Cardiac muscle cell (in vitro differentiated cells and primary cell): ENCODE results near the gene GNG4. TPM values are rescaled to one million over a fixed set of nuclear protein-coding genes. Genes with fewer than 3 reads are reported as not detected.

ENCODE experiments used
- DNase-seq, 2 donors: peaks; one replicate each; pipeline versions ENCODE4 v3.0.0 to v3.0.0-alpha.2; 2010 to 2017; ENCODE audit warnings: low read depth in 1 of 2, low spot score in 1 of 2
- H3K27ac ChIP-seq: fragments of 200-600 bp; sonication (generic); 2 replicates; pipeline ENCODE4 v1.5.1; 2016
- H3K27me3 ChIP-seq: fragments of 200-600 bp; sonication (generic); 2 replicates; pipeline ENCODE4 v1.6.0; 2016; ENCODE audit warnings: control low read depth
- H3K36me3 ChIP-seq: fragments of 200-600 bp; sonication (generic); 2 replicates; pipeline ENCODE4 v1.5.1; 2016; ENCODE audit warnings: control low read depth
- H3K4me1 ChIP-seq: fragments of 200-600 bp; sonication (generic); 2 replicates; pipeline ENCODE4 v1.8.1; 2017; ENCODE audit warnings: low read depth, mild to moderate bottlenecking, mixed run types
- H3K4me3 ChIP-seq: fragments of 200-600 bp; sonication (generic); 2 replicates; pipeline ENCODE4 v1.5.1; 2016; ENCODE audit warnings: mild to moderate bottlenecking
- H3K9me3 ChIP-seq: fragments of 200-600 bp; sonication (generic); 2 replicates; pipeline ENCODE4 v1.5.1; 2017; ENCODE audit warnings: low read depth, mild to moderate bottlenecking, control low read depth
- polyA plus RNA-seq: library from polyadenylated mRNA; unstranded; fragments of >200 nt; fragmentation: Nextera tagmentation; extraction: Ambion mirVana; gene quantifications from 2 replicates; pipeline ENCODE4 v1.2.1, GENCODE V29; 2016
- total RNA-seq: library from RNA; depleted of rRNA; stranded (reverse); fragments of >200 nt; gene quantifications from 2 replicates; pipeline ENCODE4 v1.2.3, GENCODE V29; 2016
- TF ChIP-seq, protein P1 (sequence below): IDR thresholded peaks from 2 replicates; pipeline ENCODE4 v1.5.1; 2012; ENCODE audit warnings: low read depth, mild to moderate bottlenecking, low read length

Gene GNG4
- total and polyA plus RNA-seq, 2 experiments from 2014 or later: 0.24 TPM; not detected in 1

DNA sequence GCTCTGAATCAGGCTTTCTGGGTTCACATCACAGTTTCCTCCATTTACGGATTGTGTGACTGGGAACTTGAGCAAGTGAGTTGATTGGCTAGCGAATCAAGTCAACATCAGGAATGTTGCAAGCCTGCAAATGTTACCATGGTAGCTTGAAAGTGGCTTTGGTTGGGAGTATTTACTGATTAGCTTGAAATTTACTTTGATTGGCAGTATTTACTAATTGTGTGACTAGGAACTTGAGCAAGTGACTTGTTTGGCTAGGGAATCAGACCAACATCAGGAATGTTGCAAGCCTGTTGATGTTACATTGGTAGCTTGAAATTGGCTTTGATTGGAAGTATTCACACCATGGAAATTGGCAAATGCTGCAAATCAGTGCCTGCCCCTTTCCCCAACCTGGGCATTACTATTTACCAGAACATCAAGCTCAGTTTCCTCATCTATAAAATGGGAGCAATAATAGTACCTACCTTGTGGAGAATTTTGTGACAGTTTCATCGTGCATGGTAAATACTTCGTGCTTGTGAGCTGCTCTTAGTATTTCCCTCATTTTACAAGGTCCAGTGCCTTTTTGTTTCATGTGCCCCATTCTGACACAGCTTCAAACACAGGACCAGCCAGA, 122.3 kb downstream of the GNG4 start:
- Histone ChIP-seq H3K4me3 (no peak overlapping the region), H3K4me1 (no peaks in the 10 kb centered on the region), H3K36me3 (no peaks in the 10 kb centered on the region), H3K27me3 (no peaks in the 10 kb centered on the region), H3K9me3 (no peaks in the 10 kb centered on the region), H3K27ac (no peak overlapping the region)
- DNase-seq: peak in 1 of 2 donors; percentile 15
- TF ChIP-seq, protein P1, sequence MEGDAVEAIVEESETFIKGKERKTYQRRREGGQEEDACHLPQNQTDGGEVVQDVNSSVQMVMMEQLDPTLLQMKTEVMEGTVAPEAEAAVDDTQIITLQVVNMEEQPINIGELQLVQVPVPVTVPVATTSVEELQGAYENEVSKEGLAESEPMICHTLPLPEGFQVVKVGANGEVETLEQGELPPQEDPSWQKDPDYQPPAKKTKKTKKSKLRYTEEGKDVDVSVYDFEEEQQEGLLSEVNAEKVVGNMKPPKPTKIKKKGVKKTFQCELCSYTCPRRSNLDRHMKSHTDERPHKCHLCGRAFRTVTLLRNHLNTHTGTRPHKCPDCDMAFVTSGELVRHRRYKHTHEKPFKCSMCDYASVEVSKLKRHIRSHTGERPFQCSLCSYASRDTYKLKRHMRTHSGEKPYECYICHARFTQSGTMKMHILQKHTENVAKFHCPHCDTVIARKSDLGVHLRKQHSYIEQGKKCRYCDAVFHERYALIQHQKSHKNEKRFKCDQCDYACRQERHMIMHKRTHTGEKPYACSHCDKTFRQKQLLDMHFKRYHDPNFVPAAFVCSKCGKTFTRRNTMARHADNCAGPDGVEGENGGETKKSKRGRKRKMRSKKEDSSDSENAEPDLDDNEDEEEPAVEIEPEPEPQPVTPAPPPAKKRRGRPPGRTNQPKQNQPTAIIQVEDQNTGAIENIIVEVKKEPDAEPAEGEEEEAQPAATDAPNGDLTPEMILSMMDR: no peak

GRCh38 chr1:235525314-235525713, 124.3 kb downstream of the GNG4 start:
- no peaks in the 10 kb centered on the region for H3K9me3 ChIP-seq
- no peaks in the 10 kb centered on the region for H3K27me3 ChIP-seq
- H3K36me3 ChIP-seq: no peaks in the 10 kb centered on the region
- peak; percentile 3 to 50 for DNase-seq
- TF ChIP-seq, protein P1: no peak
- no peaks in the 10 kb centered on the region for H3K4me1 ChIP-seq
- no peak overlapping the region for H3K4me3 ChIP-seq
- no peak overlapping the region for H3K27ac ChIP-seq

- TF ChIP-seq, protein P1: no peak
- no peak overlapping the region for H3K4me3 ChIP-seq
- DNase-seq: no peak
- no peaks in the 10 kb centered on the region for H3K4me1 ChIP-seq
- no peak overlapping the region for H3K27ac ChIP-seq
- no peaks in the 10 kb centered on the region for H3K36me3 ChIP-seq
- no peaks in the 10 kb centered on the region for H3K9me3 ChIP-seq
- H3K27me3 ChIP-seq: no peaks in the 10 kb centered on the region
Observed at GRCh38 chr1:235516862-235517446, 132.6 kb downstream of the GNG4 start.

GRCh38 chr1:235515844-235516512, 133.6 kb downstream of the GNG4 start:
- no peaks in the 10 kb centered on the region for H3K36me3 ChIP-seq
- no peak for DNase-seq
- no peak overlapping the region for H3K4me3 ChIP-seq
- H3K27me3 ChIP-seq: no peaks in the 10 kb centered on the region
- no peaks in the 10 kb centered on the region for H3K4me1 ChIP-seq
- H3K27ac ChIP-seq: no peak overlapping the region
- TF ChIP-seq, protein P1: no peak
- no peaks in the 10 kb centered on the region for H3K9me3 ChIP-seq

GRCh38 chr1:235513495-235514366, 135.9 kb downstream of the GNG4 start:
- peak; percentile 70 to 83 for DNase-seq

More at GRCh38 chr1:235513495-235514366, 135.9 kb downstream of the GNG4 start:
- no peak overlapping the region for H3K4me3 ChIP-seq
- TF ChIP-seq, protein P1: peak; percentile 89
- H3K4me1 ChIP-seq: no peaks in the 10 kb centered on the region
- H3K36me3 ChIP-seq: no peaks in the 10 kb centered on the region
- no peak overlapping the region for H3K27ac ChIP-seq
- no peaks in the 10 kb centered on the region for H3K9me3 ChIP-seq
- no peaks in the 10 kb centered on the region for H3K27me3 ChIP-seq
